Measurements from ENCODE around the gene KIF21A. TPM values are rescaled to one million over a fixed set of nuclear protein-coding genes. Genes with fewer than 3 reads are reported as not detected.

The KIF21A gene, protein sequence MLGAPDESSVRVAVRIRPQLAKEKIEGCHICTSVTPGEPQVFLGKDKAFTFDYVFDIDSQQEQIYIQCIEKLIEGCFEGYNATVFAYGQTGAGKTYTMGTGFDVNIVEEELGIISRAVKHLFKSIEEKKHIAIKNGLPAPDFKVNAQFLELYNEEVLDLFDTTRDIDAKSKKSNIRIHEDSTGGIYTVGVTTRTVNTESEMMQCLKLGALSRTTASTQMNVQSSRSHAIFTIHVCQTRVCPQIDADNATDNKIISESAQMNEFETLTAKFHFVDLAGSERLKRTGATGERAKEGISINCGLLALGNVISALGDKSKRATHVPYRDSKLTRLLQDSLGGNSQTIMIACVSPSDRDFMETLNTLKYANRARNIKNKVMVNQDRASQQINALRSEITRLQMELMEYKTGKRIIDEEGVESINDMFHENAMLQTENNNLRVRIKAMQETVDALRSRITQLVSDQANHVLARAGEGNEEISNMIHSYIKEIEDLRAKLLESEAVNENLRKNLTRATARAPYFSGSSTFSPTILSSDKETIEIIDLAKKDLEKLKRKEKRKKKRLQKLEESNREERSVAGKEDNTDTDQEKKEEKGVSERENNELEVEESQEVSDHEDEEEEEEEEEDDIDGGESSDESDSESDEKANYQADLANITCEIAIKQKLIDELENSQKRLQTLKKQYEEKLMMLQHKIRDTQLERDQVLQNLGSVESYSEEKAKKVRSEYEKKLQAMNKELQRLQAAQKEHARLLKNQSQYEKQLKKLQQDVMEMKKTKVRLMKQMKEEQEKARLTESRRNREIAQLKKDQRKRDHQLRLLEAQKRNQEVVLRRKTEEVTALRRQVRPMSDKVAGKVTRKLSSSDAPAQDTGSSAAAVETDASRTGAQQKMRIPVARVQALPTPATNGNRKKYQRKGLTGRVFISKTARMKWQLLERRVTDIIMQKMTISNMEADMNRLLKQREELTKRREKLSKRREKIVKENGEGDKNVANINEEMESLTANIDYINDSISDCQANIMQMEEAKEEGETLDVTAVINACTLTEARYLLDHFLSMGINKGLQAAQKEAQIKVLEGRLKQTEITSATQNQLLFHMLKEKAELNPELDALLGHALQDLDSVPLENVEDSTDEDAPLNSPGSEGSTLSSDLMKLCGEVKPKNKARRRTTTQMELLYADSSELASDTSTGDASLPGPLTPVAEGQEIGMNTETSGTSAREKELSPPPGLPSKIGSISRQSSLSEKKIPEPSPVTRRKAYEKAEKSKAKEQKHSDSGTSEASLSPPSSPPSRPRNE (N-terminal part only)
- 10 to 100 TPM; 26.4 to 55.0 (median 40.7) TPM for total RNA-seq

DNA sequence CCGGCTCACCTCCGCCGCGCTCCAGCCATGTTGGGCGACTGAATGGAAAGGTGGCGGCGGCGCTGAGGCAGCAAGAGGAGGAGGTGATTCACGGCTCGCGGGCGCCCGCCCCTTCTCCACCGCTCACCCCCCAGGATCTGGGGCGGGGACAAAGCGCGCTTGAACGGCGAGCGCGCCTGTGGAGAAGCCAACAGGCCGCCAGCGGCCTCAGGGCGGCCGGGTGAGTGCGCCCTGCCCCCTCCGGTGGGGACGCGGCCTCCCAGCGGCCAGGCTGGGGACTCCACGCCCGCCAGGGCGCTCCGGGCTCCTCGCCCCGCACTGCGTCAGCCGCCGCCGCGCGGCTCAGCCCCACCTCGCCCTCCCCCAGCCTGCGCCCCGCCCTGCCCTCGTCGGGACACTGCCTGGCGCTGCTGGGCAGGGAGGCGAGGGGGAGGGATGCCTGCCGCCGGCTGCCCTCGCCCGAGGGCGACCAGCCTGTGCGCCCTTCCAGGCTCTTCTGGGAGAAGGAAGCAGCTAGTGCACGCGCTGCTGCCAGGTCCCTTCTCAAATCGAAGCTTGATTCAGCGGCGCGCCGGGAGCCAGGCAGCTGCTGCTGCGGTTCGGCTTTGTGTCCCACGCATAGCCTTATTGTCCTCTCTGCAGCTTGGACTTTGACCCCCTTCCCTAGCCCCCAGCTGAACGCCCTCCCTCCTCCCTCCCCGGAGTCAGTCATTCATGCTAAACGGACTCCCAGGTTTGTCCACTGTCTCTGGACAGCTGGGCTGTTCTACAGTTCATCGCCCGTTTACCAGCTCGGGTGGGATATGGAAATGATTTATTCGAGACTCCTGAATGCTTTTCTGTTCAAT is at the start of gene KIF21A:
Gene KIF21A, minus strand, starts transcription at position 40 of the 848 bp plus-strand sequence. CDS start 150 bp downstream, outside the sequence.
- DNase-seq (ENCODE audit: low spot score in 2 of 2): peak; percentile 88 to 90
- Histone ChIP-seq H3K9me3 (no peaks in the 10 kb centered on the region), H3K4me1 (peaks cover 18% of the 10 kb centered on the region), H3K27ac (peak within 1 kb of the TSS; percentile 84), H3K4me3 (peak within 1 kb of the TSS; percentile 85), H3K27me3 (no peaks in the 10 kb centered on the region), H3K36me3 (no peaks in the 10 kb centered on the region)
- TF ChIP-seq EP300 (IDR thresholded peaks at IDR 0.05): no peak
- TF ChIP-seq, protein P1, sequence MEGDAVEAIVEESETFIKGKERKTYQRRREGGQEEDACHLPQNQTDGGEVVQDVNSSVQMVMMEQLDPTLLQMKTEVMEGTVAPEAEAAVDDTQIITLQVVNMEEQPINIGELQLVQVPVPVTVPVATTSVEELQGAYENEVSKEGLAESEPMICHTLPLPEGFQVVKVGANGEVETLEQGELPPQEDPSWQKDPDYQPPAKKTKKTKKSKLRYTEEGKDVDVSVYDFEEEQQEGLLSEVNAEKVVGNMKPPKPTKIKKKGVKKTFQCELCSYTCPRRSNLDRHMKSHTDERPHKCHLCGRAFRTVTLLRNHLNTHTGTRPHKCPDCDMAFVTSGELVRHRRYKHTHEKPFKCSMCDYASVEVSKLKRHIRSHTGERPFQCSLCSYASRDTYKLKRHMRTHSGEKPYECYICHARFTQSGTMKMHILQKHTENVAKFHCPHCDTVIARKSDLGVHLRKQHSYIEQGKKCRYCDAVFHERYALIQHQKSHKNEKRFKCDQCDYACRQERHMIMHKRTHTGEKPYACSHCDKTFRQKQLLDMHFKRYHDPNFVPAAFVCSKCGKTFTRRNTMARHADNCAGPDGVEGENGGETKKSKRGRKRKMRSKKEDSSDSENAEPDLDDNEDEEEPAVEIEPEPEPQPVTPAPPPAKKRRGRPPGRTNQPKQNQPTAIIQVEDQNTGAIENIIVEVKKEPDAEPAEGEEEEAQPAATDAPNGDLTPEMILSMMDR (IDR thresholded peaks at IDR 0.05): peak; percentile 32 to 92
- peak in 1 of 2 donors; percentile 29 for TF ChIP-seq POLR2A (IDR thresholded peaks at IDR 0.05)
- TF ChIP-seq POLR2AphosphoS5 (IDR thresholded peaks at IDR 0.05): peak in 1 of 3 donors; percentile 40
- 4% methylated on average over 17 of the region's 72 CpGs for WGBS

DNA sequence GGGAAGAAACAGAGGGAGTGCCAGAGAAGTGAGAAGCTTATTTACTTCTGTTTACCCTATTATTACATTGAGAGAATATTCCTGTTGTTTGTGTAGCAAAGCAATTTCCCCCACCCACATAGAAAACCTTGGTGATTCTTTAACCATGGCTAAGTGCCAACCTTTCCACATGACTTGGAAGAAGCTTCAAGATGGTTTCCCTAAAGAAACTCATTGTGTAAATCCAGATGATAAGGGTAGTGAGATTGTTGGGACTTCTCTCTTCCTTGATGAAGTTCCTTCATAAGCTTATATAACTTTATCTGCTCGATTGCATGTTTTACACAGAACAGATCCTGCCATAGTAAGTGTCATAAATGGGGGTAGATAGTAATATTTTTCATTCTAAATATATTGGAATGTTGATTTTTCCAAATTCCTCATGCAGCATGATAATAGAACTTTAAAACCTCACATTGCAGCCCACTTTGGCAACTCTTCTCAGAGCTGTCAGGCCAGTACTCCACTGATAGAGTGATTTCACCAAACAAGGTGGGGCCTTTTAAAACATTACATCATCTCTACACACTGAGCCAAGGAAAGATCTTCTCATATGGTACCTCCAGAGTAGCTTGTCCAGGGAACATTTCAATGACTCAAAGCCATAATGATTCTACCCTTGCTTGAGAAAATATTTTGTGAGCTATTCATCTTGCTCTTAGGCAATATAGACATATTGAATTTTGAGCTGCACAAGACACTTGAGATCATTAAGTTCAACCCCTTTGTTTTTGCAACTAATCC is 47.8 kb upstream of the KIF21A start:
- no peaks in the 10 kb centered on the region for H3K27me3 ChIP-seq
- WGBS: 72% methylated on average over 1 of the region's 1 CpG

DNA sequence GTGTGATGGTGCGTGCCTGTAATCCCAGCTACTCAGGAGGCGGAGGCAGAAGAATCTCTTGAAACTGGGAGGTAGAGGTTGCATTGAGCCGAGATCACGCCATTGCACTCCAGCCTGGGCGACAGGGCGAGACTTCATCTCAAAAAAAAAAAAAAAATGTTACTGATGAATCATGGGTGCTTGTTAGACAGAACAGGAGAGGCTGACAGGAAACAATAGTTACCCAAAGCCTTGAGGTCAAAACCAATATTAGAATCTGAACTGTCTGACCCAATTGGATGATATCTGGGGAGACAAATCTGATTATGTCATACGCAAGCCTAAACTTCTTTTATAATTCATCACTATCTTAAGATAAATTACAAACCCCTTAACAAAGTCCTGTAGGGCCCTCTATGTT is 40.7 kb upstream of the KIF21A start:
- H3K27ac ChIP-seq: no peak overlapping the region

More for the DNA sequence above, 47.8 kb upstream of the KIF21A start:
- H3K36me3 ChIP-seq: no peaks in the 10 kb centered on the region
- no peaks in the 10 kb centered on the region for H3K9me3 ChIP-seq
- H3K27ac ChIP-seq: no peak overlapping the region
- TF ChIP-seq EP300 (IDR thresholded peaks at IDR 0.05): no peak
- TF ChIP-seq POLR2A (IDR thresholded peaks at IDR 0.05): no peak
- TF ChIP-seq, protein P1 (IDR thresholded peaks at IDR 0.05): no peak
- TF ChIP-seq POLR2AphosphoS5 (IDR thresholded peaks at IDR 0.05): no peak
- DNase-seq (ENCODE audit: low spot score in 2 of 2): no peak
- H3K4me1 ChIP-seq: no peaks in the 10 kb centered on the region
- H3K4me3 ChIP-seq: no peak overlapping the region

More for the DNA sequence above, 40.7 kb upstream of the KIF21A start:
- H3K36me3 ChIP-seq: no peaks in the 10 kb centered on the region
- no peaks in the 10 kb centered on the region for H3K4me1 ChIP-seq
- no peaks in the 10 kb centered on the region for H3K9me3 ChIP-seq
- no peak overlapping the region for H3K4me3 ChIP-seq
- TF ChIP-seq EP300 (IDR thresholded peaks at IDR 0.05): no peak
- TF ChIP-seq, protein P1 (IDR thresholded peaks at IDR 0.05): no peak
- no peak for TF ChIP-seq POLR2A (IDR thresholded peaks at IDR 0.05)
- 96% methylated on average over 7 of the region's 7 CpGs for WGBS
- no peak for DNase-seq (ENCODE audit: low spot score in 2 of 2)
- no peaks in the 10 kb centered on the region for H3K27me3 ChIP-seq
